Measurements from ENCODE around the gene RCN2.
A peak's percentile ranks its signal among the peaks of the same experiment; 100 is the strongest.
"Not testable (repeated sequence)": the region's sequence is repeated elsewhere in the genome, so short reads cannot be mapped to it uniquely, and the experiment has no call there.

RCN2 gene

GRCh38 chr15:76932135-76932966 is 802 bp downstream of the RCN2 start:
- peak; percentile 27 for DNase-seq (ENCODE audit: low read depth)

- no peak for DNase-seq (ENCODE audit: low read depth)
These were observed 4.1 kb downstream of the RCN2 start for GRCh38 chr15:76935620-76936019.

GRCh38 chr15:76936671-76937070 is 5.1 kb downstream of the RCN2 start:
- no peak for DNase-seq (ENCODE audit: low read depth)

DNA sequence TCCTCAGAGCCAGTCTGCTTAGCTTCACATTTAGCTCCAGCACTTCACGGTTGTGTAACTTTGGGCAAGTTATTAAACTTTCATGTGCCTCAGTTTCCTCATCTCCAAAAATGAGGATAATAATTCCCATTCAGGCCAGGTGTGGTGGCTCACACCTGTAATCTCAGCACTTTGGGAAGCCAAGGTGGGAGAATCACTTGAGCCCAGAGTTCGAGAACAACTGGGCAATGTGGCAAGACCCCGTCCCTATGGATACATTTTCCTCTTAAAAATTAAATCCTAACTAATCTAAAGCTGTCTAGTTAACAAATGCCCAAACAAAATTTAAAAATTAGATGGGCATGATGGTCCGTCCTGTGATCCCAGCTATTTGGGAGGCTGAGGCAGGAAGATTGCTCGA is 7.2 kb downstream of the RCN2 start:
- no peak for DNase-seq (ENCODE audit: low read depth)

- DNase-seq (ENCODE audit: low read depth): peak; percentile 12
These were observed 8.2 kb downstream of the RCN2 start for GRCh38 chr15:76939715-76940114.

- DNase-seq (ENCODE audit: low read depth): no peak
These were observed 10.1 kb downstream of the RCN2 start for GRCh38 chr15:76941636-76942035.

DNA sequence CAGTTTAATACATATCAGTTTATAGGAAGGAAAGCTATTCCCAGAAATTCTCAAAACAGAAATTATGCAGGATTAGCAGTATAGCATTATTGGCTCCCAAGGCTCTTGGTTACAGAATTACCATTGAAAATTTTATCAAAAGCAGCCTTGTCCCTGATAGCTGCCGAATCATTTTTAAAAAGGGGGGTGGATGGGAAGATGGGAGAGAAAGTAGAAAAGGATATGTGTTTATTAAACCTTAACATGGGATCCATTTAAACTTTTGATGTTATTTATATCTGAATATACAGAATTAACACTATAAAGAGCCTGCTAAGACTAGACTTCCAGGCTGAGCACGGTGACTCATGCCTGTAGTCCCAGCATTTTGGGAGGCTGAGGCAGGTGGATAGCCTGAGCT is 10.8 kb downstream of the RCN2 start:
- no peak for DNase-seq (ENCODE audit: low read depth)

DNA sequence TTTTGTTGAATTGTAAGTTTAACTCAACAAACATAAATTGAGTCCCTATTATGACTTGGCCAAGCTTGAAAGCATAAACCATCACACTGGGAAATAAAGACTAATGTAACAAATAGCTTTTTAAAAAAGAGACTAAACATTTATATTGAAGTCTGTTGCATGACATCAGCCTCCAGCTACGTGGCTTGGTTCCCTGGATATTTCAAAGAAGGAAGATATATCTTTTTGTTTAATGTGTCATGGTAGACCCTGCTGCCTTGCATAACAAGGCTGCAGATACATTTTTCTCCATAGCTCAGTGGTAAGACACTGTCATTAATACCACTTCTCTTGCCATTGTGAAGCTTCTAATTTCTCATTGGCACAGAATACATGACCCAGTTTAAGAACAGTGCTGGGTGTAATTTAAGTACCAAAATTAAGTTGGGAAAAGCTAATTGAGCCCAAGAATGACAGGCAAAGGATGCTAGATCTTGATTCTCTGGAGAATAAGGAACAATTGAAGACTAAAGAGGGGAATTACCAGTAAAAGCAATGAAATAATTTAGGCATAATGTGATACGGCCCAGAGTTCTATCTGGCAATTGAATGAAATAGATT is 14.0 kb downstream of the RCN2 start:
- DNase-seq (ENCODE audit: low read depth): no peak

- DNase-seq (ENCODE audit: low read depth): no peak
These were observed 15.9 kb downstream of the RCN2 start for GRCh38 chr15:76947454-76947853.

DNA sequence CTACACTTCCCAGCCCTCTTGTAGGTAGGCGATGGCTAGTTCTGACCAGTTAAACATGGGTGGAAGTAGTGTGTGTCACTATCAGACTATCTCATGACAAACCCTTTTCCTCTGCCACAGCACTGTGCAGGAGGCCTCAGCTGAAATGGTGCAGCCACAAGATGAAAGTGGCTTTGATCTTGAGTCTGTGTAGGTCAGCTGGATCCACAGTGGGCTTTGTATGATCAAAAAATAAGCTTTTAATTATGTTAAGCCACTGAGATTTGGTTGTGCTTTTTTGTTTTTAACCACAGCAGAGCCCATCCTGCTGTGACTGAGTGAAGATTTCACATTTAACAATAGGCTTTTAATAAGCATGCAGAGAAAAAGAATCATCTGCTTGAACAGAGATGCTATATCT is 19.7 kb downstream of the RCN2 start:
- DNase-seq (ENCODE audit: low read depth): no peak

DNA sequence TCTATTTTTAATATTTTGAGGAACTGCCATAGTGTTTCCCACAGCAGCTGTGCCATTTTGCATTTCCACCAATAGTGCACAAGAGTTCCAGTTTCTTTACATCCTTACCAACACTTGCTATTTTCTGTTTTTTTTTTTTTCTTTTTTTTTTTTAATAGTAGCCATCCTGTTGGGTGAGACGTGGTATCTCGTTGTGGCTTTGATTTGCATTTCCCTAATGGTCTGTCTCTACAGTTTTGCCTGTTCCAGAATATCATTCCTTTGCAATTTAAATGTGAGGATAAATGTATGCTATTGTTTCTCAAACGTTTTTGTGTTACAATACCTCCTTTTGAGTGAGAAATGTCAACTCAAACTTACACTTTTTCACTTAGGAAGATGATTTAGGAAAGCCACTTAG is 22.4 kb downstream of the RCN2 start:
- no peak for DNase-seq (ENCODE audit: low read depth)

- no peak for DNase-seq (ENCODE audit: low read depth)
These were observed 23.2 kb downstream of the RCN2 start for GRCh38 chr15:76954744-76955143.

- no peak for DNase-seq (ENCODE audit: low read depth)
These were observed 29.9 kb downstream of the RCN2 start for GRCh38 chr15:76961268-76962011.

DNA sequence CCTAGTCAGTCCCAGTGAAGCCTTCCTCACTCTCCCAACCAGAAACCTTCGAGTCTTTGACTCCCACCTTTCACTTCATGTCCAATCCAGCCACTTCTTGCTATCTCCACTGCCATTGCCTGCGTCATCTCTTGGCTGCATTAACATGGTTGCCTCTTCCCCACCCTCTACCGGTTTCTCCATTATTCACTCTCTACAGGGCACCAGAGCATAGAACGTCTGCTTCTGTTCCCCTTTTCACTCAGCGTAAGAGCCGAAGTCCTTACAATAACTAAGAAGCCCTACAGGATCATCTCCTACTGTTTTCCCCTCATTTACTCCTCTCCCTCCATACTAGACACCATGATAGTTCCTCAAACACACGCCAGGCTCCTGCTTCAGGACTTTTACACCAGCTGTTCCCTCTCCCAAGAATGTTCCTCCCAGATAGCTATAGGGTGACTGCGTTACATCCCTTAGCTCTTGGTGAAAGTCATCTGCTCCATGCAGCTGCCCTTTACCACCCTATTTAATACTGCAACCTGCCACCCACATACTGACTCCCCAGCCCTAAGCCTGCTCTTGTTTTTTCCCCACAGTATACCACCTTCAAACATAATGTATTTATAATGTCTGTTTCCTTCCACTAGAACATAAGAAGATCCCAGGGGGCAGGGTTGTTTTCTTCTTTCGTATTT is 30.9 kb downstream of the RCN2 start:
- DNase-seq (ENCODE audit: low read depth): no peak

DNA sequence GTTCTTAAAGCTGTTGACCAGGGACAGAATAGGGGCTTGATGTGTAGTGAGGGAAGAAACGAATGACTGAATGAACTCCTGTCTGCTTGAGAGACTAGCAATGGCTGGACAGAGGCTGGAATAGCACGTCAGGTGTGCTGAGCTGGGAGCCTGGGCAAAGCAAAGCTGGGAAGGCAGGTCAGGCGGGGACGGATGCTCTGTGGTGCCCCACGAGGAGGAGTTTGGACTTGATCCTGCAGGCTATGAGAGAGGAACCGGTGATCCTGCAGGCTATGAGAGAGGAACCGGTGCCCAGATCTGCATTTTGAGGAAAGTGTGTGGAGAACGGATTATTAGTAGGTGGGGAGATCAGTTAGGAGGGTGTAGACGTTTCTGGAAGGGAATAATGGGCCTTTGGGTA is 32.0 kb downstream of the RCN2 start:
- DNase-seq (ENCODE audit: low read depth): peak; percentile 8

GRCh38 chr15:76964157-76964556 is 32.6 kb downstream of the RCN2 start:
- peak; percentile 29 for DNase-seq (ENCODE audit: low read depth)

- not testable (repeated sequence) for DNase-seq (ENCODE audit: low read depth)
These were observed 34.5 kb downstream of the RCN2 start for GRCh38 chr15:76966051-76966450.

DNA sequence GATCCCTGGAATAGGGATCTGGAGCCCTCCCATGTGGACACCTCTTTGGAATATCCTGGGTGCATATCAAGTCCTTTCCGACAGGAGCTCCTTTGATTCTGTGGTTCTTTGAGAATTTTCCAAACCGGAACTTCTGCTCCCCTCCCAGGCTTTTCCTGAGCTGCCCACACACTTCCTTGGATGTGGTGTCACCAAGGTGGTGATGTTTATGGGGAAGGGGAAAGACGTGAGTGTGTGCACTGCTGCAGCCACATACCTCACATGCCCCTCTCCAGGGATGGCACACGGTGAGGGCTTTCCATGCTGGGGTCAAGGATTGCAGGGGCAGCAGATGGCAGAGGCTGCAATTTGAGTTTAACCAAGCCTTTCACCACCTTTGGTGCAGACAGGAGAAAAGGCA is 35.5 kb downstream of the RCN2 start:
- no peak for DNase-seq (ENCODE audit: low read depth)

DNA sequence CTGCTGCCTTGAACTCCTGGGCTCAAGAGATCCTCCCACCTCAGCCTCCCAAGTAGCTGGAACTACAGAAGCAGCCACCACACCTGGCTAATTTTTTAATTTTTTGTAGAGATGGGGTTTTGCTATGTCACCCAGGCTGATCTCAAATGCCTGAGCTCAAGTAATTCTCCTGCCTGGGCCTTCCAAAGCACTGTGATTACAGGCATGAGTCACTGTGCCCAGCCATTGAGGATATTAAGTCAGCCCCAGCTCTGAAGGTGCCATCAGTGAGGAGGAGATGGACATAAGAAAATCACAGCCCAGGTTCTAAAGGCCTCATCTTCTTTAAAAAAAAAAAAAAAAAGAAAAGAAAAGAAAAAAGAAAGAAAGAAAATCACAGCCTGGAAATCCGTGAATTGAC is 36.8 kb downstream of the RCN2 start:
- peak; percentile 20 for DNase-seq (ENCODE audit: low read depth)

GRCh38 chr15:76972389-76973361 is 41.1 kb downstream of the RCN2 start:
- DNase-seq (ENCODE audit: low read depth): no peak

- peak; percentile 37 for DNase-seq (ENCODE audit: low read depth)
These were observed 41.8 kb downstream of the RCN2 start for GRCh38 chr15:76973362-76973743.
